ENCODE measurements around the gene NUDCD3. TPM values are rescaled to one million over a fixed set of nuclear protein-coding genes. Genes with fewer than 3 reads are reported as not detected.

NUDCD3 gene
- total RNA-seq, 1 experiment from 2014 or later, result 71.9 TPM

GRCh38 chr7:44411306-44411705 is 79.2 kb downstream of the NUDCD3 start:
- Mint-ChIP-seq H3K27me3 (ENCODE audit: low read depth) (no peaks in the 10 kb centered on the region), H3K36me3 (ENCODE audit: insufficient read depth in 1 of 3, low read depth in 3 of 3) (peaks cover 23 to 28% (median 27%) of the 10 kb centered on the region in 3 experiments), H3K9me3 (peaks cover 4 to 13% of the 10 kb centered on the region in 2 experiments), H3K4me3 (no peak overlapping the region), H3K4me1 (peaks cover 28 to 32% of the 10 kb centered on the region in 2 experiments), H3K27ac (no peak overlapping the region)
- no peak overlapping the region for H2AK5ac ChIP-seq (ENCODE audit: insufficient read length, low read length)
- no peak overlapping the region for H4K8ac ChIP-seq (replicated peaks; ENCODE audit: insufficient read length, low read depth, low read length)
- H3K23ac ChIP-seq (ENCODE audit: insufficient read length, low read depth, low read length), result no peak overlapping the region
- H3K27ac ChIP-seq (ENCODE audit: insufficient read length, low read depth, low read length), result no peak overlapping the region
- peaks cover 3% of the 10 kb centered on the region for H3K79me1 ChIP-seq (ENCODE audit: insufficient read depth, low read depth, low read length, poor library complexity, severe bottlenecking)
- H4K20me1 ChIP-seq (ENCODE audit: control insufficient read depth, insufficient read depth, insufficient read length), result no peaks in the 10 kb centered on the region
- no peak for TF ChIP-seq CTCF (conservative IDR thresholded peaks at IDR 0.05)
- no peak overlapping the region for H3K4me2 ChIP-seq (ENCODE audit: insufficient read depth, insufficient read length, low read length)
- H3K56ac ChIP-seq (ENCODE audit: insufficient read length, low read depth, low read length), result no peak overlapping the region
- no peaks in the 10 kb centered on the region for H3K23me2 ChIP-seq (ENCODE audit: insufficient read length, low read depth, low read length, poor library complexity, severe bottlenecking)
- H3K4me1 ChIP-seq (ENCODE audit: insufficient read depth, low read length), result peaks cover 7% of the 10 kb centered on the region; the same call in 1 of the 2 replicates
- WGBS (ENCODE audit: extremely low coverage, insufficient read length, low lambda C conversion rate), result no CpG with 5 or more reads among the region's 2 CpGs
- H3K79me2 ChIP-seq (ENCODE audit: insufficient read depth, low read length), result no peaks in the 10 kb centered on the region
- no peak overlapping the region for H3K4ac ChIP-seq (ENCODE audit: low read depth, low read length)
- H2BK12ac ChIP-seq (ENCODE audit: insufficient read length, low read depth, low read length), result no peak overlapping the region
- H4K91ac ChIP-seq (ENCODE audit: insufficient read length, low read depth, low read length), result no peak overlapping the region
- H3K27me3 ChIP-seq (ENCODE audit: insufficient read depth, low read length), result no peaks in the 10 kb centered on the region
- H2BK120ac ChIP-seq (ENCODE audit: low read depth, low read length, poor library complexity, severe bottlenecking), result no peak overlapping the region
- no peak overlapping the region for H3T11ph ChIP-seq (ENCODE audit: low read length)
- no peak overlapping the region for H4K5ac ChIP-seq (ENCODE audit: insufficient read length, low read depth, low read length)
- H3K14ac ChIP-seq (ENCODE audit: insufficient read depth, low read length), result no peak overlapping the region
- H3K9me3 ChIP-seq (ENCODE audit: control insufficient read depth, low read depth, low read length), result peaks cover 5% of the 10 kb centered on the region
- no peak overlapping the region for H2BK15ac ChIP-seq (ENCODE audit: low read depth, low read length)
- H2BK5ac ChIP-seq (ENCODE audit: insufficient read length, low read length), result no peak overlapping the region
- no peak overlapping the region for H3K9ac ChIP-seq (ENCODE audit: extremely low read depth, insufficient read length, low read length)
- H2BK20ac ChIP-seq (ENCODE audit: low read depth, low read length, poor library complexity, severe bottlenecking), result no peak overlapping the region
- no peak overlapping the region for H3K18ac ChIP-seq (ENCODE audit: insufficient read length, low read depth, low read length)
- H2AFZ ChIP-seq (ENCODE audit: low read length), result no peak overlapping the region
- DNase-seq, result no peak

Measured in H9 (cell line).